H9 (cell line): ENCODE results near the gene GLT1D1. TPM values are rescaled to one million over a fixed set of nuclear protein-coding genes. Genes with fewer than 3 reads are reported as not detected.

Source experiments
- DNase-seq: peaks from one replicate; pipeline ENCODE4 v3.0.0-alpha.2; 2017
- H2AFZ ChIP-seq: one replicate; pipeline ENCODE4 v1.6.1; 2013; ENCODE audit warnings: mild to moderate bottlenecking, low read length, control low read depth, moderate library complexity
- H2AK5ac ChIP-seq: 2 replicates; pipeline ENCODE4 v1.6.1; 2013; ENCODE audit warnings: low read length, control low read depth, mixed read lengths; ENCODE audit not compliant: insufficient read length
- H2BK120ac ChIP-seq: one replicate; pipeline ENCODE4 v1.6.1; 2013; ENCODE audit warnings: low read depth, mild to moderate bottlenecking, low read length, control low read depth, inconsistent platforms; ENCODE audit not compliant: poor library complexity, severe bottlenecking
- H2BK12ac ChIP-seq: 2 replicates; pipeline ENCODE4 v1.6.1; 2013; ENCODE audit warnings: low read length, control low read depth, mixed read lengths, low read depth; ENCODE audit not compliant: insufficient read length
- H2BK15ac ChIP-seq: 2 replicates; pipeline ENCODE4 v1.6.1; 2013; ENCODE audit warnings: low read depth, low read length, control low read depth
- H2BK20ac ChIP-seq: one replicate; pipeline ENCODE4 v1.6.1; 2013; ENCODE audit warnings: low read depth, mild to moderate bottlenecking, low read length, control low read depth, inconsistent platforms; ENCODE audit not compliant: poor library complexity, severe bottlenecking
- H2BK5ac ChIP-seq: 2 replicates; pipeline ENCODE4 v1.6.1; 2013; ENCODE audit warnings: low read length, control low read depth, mixed read lengths; ENCODE audit not compliant: insufficient read length
- H3K14ac ChIP-seq: 2 replicates; pipeline ENCODE4 v1.6.1; 2013; ENCODE audit warnings: low read length, control low read depth; ENCODE audit not compliant: insufficient read depth
- H3K18ac ChIP-seq: 2 replicates; pipeline ENCODE4 v1.6.1; 2013; ENCODE audit warnings: low read depth, mild to moderate bottlenecking, mixed read lengths, low read length, control low read depth; ENCODE audit not compliant: insufficient read length
- H3K23ac ChIP-seq: 2 replicates; pipeline ENCODE4 v1.6.1; 2013; ENCODE audit warnings: low read length, control low read depth, mixed read lengths, low read depth; ENCODE audit not compliant: insufficient read length
- H3K23me2 ChIP-seq: 2 replicates; pipeline ENCODE4 v1.6.1; 2013; ENCODE audit warnings: low read depth, mild to moderate bottlenecking, mixed read lengths, low read length, control low read depth; ENCODE audit not compliant: insufficient read length, poor library complexity, severe bottlenecking
- H3K27ac ChIP-seq: 2 replicates; pipeline ENCODE4 v1.5.1; 2013; ENCODE audit warnings: low read length, control low read depth, mixed read lengths, low read depth; ENCODE audit not compliant: insufficient read length
- H3K27me3 ChIP-seq: 2 replicates; pipeline ENCODE4 v1.6.1; 2013; ENCODE audit warnings: low read length, control low read depth, inconsistent platforms; ENCODE audit not compliant: insufficient read depth
- H3K4ac ChIP-seq: 2 replicates; pipeline ENCODE4 v1.6.1; 2013; ENCODE audit warnings: low read depth, mild to moderate bottlenecking, control low read depth, inconsistent platforms, low read length, moderate library complexity
- H3K4me1 ChIP-seq: 2 replicates; pipeline ENCODE4 v1.6.1; 2013; ENCODE audit warnings: low read length, control low read depth, inconsistent platforms; ENCODE audit not compliant: insufficient read depth
- H3K4me2 ChIP-seq: 2 replicates; pipeline ENCODE4 v1.6.1; 2013; ENCODE audit warnings: low read length, control low read depth, mixed read lengths; ENCODE audit not compliant: insufficient read length, insufficient read depth
- H3K56ac ChIP-seq: 2 replicates; pipeline ENCODE4 v1.6.1; 2013; ENCODE audit warnings: low read depth, mild to moderate bottlenecking, mixed read lengths, low read length, control low read depth; ENCODE audit not compliant: insufficient read length
- H3K79me1 ChIP-seq: 2 replicates; pipeline ENCODE4 v1.6.1; 2013; ENCODE audit warnings: low read depth, mild to moderate bottlenecking, moderate library complexity, low read length, control low read depth, inconsistent platforms; ENCODE audit not compliant: insufficient read depth, poor library complexity, severe bottlenecking
- H3K79me2 ChIP-seq: 2 replicates; pipeline ENCODE4 v1.6.1; 2013; ENCODE audit warnings: low read length, control low read depth, inconsistent platforms; ENCODE audit not compliant: insufficient read depth
- H3K9ac ChIP-seq: 2 replicates; pipeline ENCODE4 v1.6.1; 2013; ENCODE audit warnings: low read length, control low read depth, mixed read lengths; ENCODE audit not compliant: insufficient read length; ENCODE audit errors: extremely low read depth
- H3K9me3 ChIP-seq: one replicate; pipeline ENCODE4 v1.6.1; 2013; ENCODE audit warnings: low read depth, low read length, inconsistent platforms; ENCODE audit not compliant: control insufficient read depth
- H3T11ph ChIP-seq: one replicate; pipeline ENCODE4 v1.6.1; 2013; ENCODE audit warnings: mild to moderate bottlenecking, low read length, control low read depth, inconsistent platforms
- H4K20me1 ChIP-seq: one replicate; pipeline ENCODE4 v1.6.1; 2013; ENCODE audit not compliant: control insufficient read depth, insufficient read length, insufficient read depth
- H4K5ac ChIP-seq: 2 replicates; pipeline ENCODE4 v1.6.1; 2013; ENCODE audit warnings: low read depth, mild to moderate bottlenecking, mixed read lengths, low read length, control low read depth; ENCODE audit not compliant: insufficient read length
- H4K8ac ChIP-seq: replicated peaks from 2 replicates; pipeline ENCODE4 v1.6.1; 2013; ENCODE audit warnings: low read length, control low read depth, mixed read lengths, low read depth; ENCODE audit not compliant: insufficient read length
- H4K91ac ChIP-seq: 2 replicates; pipeline ENCODE4 v1.6.1; 2013; ENCODE audit warnings: low read depth, mild to moderate bottlenecking, moderate library complexity, mixed read lengths, low read length, control low read depth; ENCODE audit not compliant: insufficient read length
- H3K27ac Mint-ChIP-seq, 3 experiments: 2 replicates in 2 of 3; 3 replicates in 1 of 3; pipeline ENCODE4 v1.8.0; 2020 to 2021; ENCODE audit warnings: mixed read lengths in 3 of 3, mild to moderate bottlenecking in 1 of 3, moderate library complexity in 1 of 3
- H3K27me3 Mint-ChIP-seq: 2 replicates; pipeline ENCODE4 v1.8.0; 2021; ENCODE audit warnings: low read depth, mild to moderate bottlenecking, moderate library complexity, mixed read lengths
- H3K36me3 Mint-ChIP-seq, 3 experiments: 2 replicates in 2 of 3; 3 replicates in 1 of 3; pipeline ENCODE4 v1.8.0; 2020 to 2021; ENCODE audit warnings: low read depth in 3 of 3, mixed read lengths in 3 of 3; ENCODE audit not compliant: insufficient read depth in 1 of 3
- H3K4me1 Mint-ChIP-seq, 2 experiments: 2 replicates each; pipeline ENCODE4 v1.8.0; 2020; ENCODE audit warnings: mixed read lengths in 2 of 2
- H3K4me3 Mint-ChIP-seq, 2 experiments: 2 replicates in 1 of 2; 3 replicates in 1 of 2; pipeline ENCODE4 v1.8.0; 2020 to 2021; ENCODE audit warnings: mild to moderate bottlenecking in 2 of 2, mixed read lengths in 2 of 2, moderate library complexity in 1 of 2
- H3K9me3 Mint-ChIP-seq, 2 experiments: 2 replicates in 1 of 2; 3 replicates in 1 of 2; pipeline ENCODE4 v1.8.0; 2020; ENCODE audit warnings: mild to moderate bottlenecking in 2 of 2, mixed read lengths in 2 of 2, moderate library complexity in 1 of 2
- CTCF ChIP-seq: fragments of 200-600 bp; sonication (generic); conservative IDR thresholded peaks from 3 replicates; pipeline ENCODE4 v1.8.0; 2021; ENCODE audit warnings: antibody characterized with exemption, mild to moderate bottlenecking
- WGBS: extraction: QIAGEN DNeasy Blood & Tissue Kit; methylation state at CpG from one replicate; pipeline ENCODE4 v1.1.7; 2013; ENCODE audit warnings: missing lambda C conversion rate, low lambda C conversion rate, mixed read lengths; ENCODE audit not compliant: insufficient read length; ENCODE audit errors: extremely low coverage; 5-methylcytosine and 5-hydroxymethylcytosine counted together
- total RNA-seq: library from RNA; stranded (reverse); gene quantifications from 2 replicates; pipeline ENCODE4 v1.2.1, GENCODE V29; 2021

The GLT1D1 gene
- total RNA-seq, 1 experiment from 2014 or later = 7.0 TPM

GRCh38 chr12:129025055-129025454 is 171.8 kb downstream of the GLT1D1 start:
- no peak overlapping the region for H3K4ac ChIP-seq
- no peak overlapping the region for H3K18ac ChIP-seq
- H4K5ac ChIP-seq = no peak overlapping the region
- H2AFZ ChIP-seq = no peak overlapping the region
- DNase-seq = no peak
- no peak overlapping the region for H2AK5ac ChIP-seq
- no peak overlapping the region for H2BK120ac ChIP-seq
- H3K14ac ChIP-seq = peak overlapping the region; percentile 25; the same call in 1 of the 2 replicates
- H4K91ac ChIP-seq = no peak overlapping the region
- H3K4me1 ChIP-seq = no peaks in the 10 kb centered on the region
- no peak overlapping the region for H2BK15ac ChIP-seq
- H3K23me2 ChIP-seq = peaks cover 2% of the 10 kb centered on the region
- Mint-ChIP-seq H3K27me3 (peaks cover 22% of the 10 kb centered on the region), H3K4me1 (peaks cover 0 to 7% of the 10 kb centered on the region in 2 experiments; a peak in 1 of 4 replicates), H3K4me3 (no peak overlapping the region), H3K9me3 (peaks cover 0 to 2% of the 10 kb centered on the region in 2 experiments; a peak in 1 of 5 replicates), H3K27ac (no peak overlapping the region), H3K36me3 (no peaks in the 10 kb centered on the region)
- no peak overlapping the region for H3K27ac ChIP-seq
- H2BK20ac ChIP-seq = no peak overlapping the region
- no peak overlapping the region for H3K23ac ChIP-seq
- H3T11ph ChIP-seq = no peak overlapping the region
- H4K20me1 ChIP-seq = no peaks in the 10 kb centered on the region
- H2BK12ac ChIP-seq = no peak overlapping the region
- no peaks in the 10 kb centered on the region; the same call in 1 of the 2 replicates for H3K27me3 ChIP-seq
- H4K8ac ChIP-seq = no peak overlapping the region
- H3K9ac ChIP-seq = no peak overlapping the region
- no peak overlapping the region for H3K4me2 ChIP-seq
- no peaks in the 10 kb centered on the region for H3K79me1 ChIP-seq
- 100% methylated on average over 3 of the region's 3 CpGs for WGBS
- TF ChIP-seq CTCF = no peak
- no peak overlapping the region for H3K56ac ChIP-seq
- no peak overlapping the region for H2BK5ac ChIP-seq
- H3K9me3 ChIP-seq = no peaks in the 10 kb centered on the region
- no peaks in the 10 kb centered on the region for H3K79me2 ChIP-seq
